HG03571 (cell line): ENCODE data around the gene CD70.
"Not testable (repeated sequence)": the region's sequence is repeated elsewhere in the genome, so short reads cannot be mapped to it uniquely, and the experiment has no call there.

Experiments
- ATAC-seq: cut with Tn5 transposase; IDR thresholded peaks from one replicate; pipeline ENCODE4 v1.9.1; 2021; ENCODE audit not compliant: unreplicated experiment

Gene CD70

GRCh38 chr19:6590827-6591319 is at the start of gene CD70:
Gene CD70 (minus strand): TSS chr19:6591150. CDS start chr19:6591002, 148 bp downstream.
- ATAC-seq = peak; percentile 36

GRCh38 chr19:6640333-6640732 is 49.4 kb upstream of the CD70 start:
- ATAC-seq = not testable (repeated sequence)

- no peak for ATAC-seq
These were observed 48.5 kb upstream of the CD70 start for GRCh38 chr19:6639439-6639838.

GRCh38 chr19:6633456-6633813 is 42.5 kb upstream of the CD70 start:
- ATAC-seq = not testable (repeated sequence)

GRCh38 chr19:6632747-6633455 is 42.0 kb upstream of the CD70 start:
- not testable (repeated sequence) for ATAC-seq

- ATAC-seq = no peak
These were observed 41.2 kb upstream of the CD70 start for GRCh38 chr19:6632002-6632621.

GRCh38 chr19:6626764-6627163 is 35.8 kb upstream of the CD70 start:
- no peak for ATAC-seq

- ATAC-seq = no peak
These were observed 26.4 kb upstream of the CD70 start for GRCh38 chr19:6617374-6617773.

- ATAC-seq = no peak
These were observed 25.1 kb upstream of the CD70 start for GRCh38 chr19:6616011-6616410.

- no peak for ATAC-seq
These were observed 22.8 kb upstream of the CD70 start for GRCh38 chr19:6613711-6614110.

GRCh38 chr19:6610934-6611852 is 20.2 kb upstream of the CD70 start:
- ATAC-seq = no peak

GRCh38 chr19:6608940-6609339 is 18.0 kb upstream of the CD70 start:
- no peak for ATAC-seq

GRCh38 chr19:6608146-6608545 is 17.2 kb upstream of the CD70 start:
- ATAC-seq = not testable (repeated sequence)

GRCh38 chr19:6606276-6607070 is 15.5 kb upstream of the CD70 start:
- ATAC-seq = not testable (repeated sequence)

- no peak for ATAC-seq
These were observed 14.0 kb upstream of the CD70 start for GRCh38 chr19:6604906-6605305.

GRCh38 chr19:6602729-6603114 is 11.8 kb upstream of the CD70 start:
- no peak for ATAC-seq

GRCh38 chr19:6601537-6602052 is 10.6 kb upstream of the CD70 start:
- ATAC-seq = peak; percentile 61

GRCh38 chr19:6600951-6601536 is 10.1 kb upstream of the CD70 start:
- ATAC-seq = not testable (repeated sequence)

GRCh38 chr19:6599866-6600454 is 9.0 kb upstream of the CD70 start:
- no peak for ATAC-seq
